Forelimb muscle (tissue), 1 donor: ENCODE data around the gene CPLX1. TPM values are rescaled to one million over a fixed set of nuclear protein-coding genes. Genes with fewer than 3 reads are reported as not detected.

Experiments
- DNase-seq: peaks from one replicate; pipeline ENCODE4 v3.0.0-alpha.2; 2013; ENCODE audit warnings: low read depth
- polyA plus RNA-seq: library from polyadenylated mRNA; unstranded; fragments of 120-200 nt; gene quantifications from one replicate; pipeline ENCODE4 v1.2.1, GENCODE V29; 2013; ENCODE audit not compliant: insufficient read length

CPLX1 gene
- polyA plus RNA-seq, result 0.40 TPM

GRCh38 chr4:825971-826330 lies at the start of gene CPLX1:
Gene CPLX1 (minus strand): TSS chr4:826129. CDS start chr4:824522, 1,607 bp downstream.
- no peak for DNase-seq

GRCh38 chr4:874971-875817 lies 49.3 kb upstream of the CPLX1 start:
- DNase-seq, result no peak

- no peak for DNase-seq
These were observed 48.1 kb upstream of the CPLX1 start for GRCh38 chr4:874056-874455.

- DNase-seq, result no peak
These were observed 46.5 kb upstream of the CPLX1 start for GRCh38 chr4:872241-872981.

GRCh38 chr4:871484-871883 lies 45.6 kb upstream of the CPLX1 start:
- no peak for DNase-seq

- no peak for DNase-seq
These were observed 45.0 kb upstream of the CPLX1 start for GRCh38 chr4:870951-871350.

- DNase-seq, result no peak
These were observed 43.8 kb upstream of the CPLX1 start for GRCh38 chr4:869776-870175.

GRCh38 chr4:868421-868820 lies 42.5 kb upstream of the CPLX1 start:
- no peak for DNase-seq

- DNase-seq, result no peak
These were observed 41.8 kb upstream of the CPLX1 start for GRCh38 chr4:867526-868250.

- no peak for DNase-seq
These were observed 40.9 kb upstream of the CPLX1 start for GRCh38 chr4:866761-867390.

- no peak for DNase-seq
These were observed 40.3 kb upstream of the CPLX1 start for GRCh38 chr4:866068-866760.

GRCh38 chr4:865572-865971 lies 39.6 kb upstream of the CPLX1 start:
- no peak for DNase-seq

- DNase-seq, result no peak
These were observed 39.2 kb upstream of the CPLX1 start for GRCh38 chr4:865121-865465.

- no peak for DNase-seq
These were observed 38.7 kb upstream of the CPLX1 start for GRCh38 chr4:864456-865120.

GRCh38 chr4:860561-860960 lies 34.6 kb upstream of the CPLX1 start:
- DNase-seq, result no peak

GRCh38 chr4:859496-859895 lies 33.6 kb upstream of the CPLX1 start:
- no peak for DNase-seq

GRCh38 chr4:858831-859451 lies 33.0 kb upstream of the CPLX1 start:
- no peak for DNase-seq

GRCh38 chr4:858041-858481 lies 32.1 kb upstream of the CPLX1 start:
- DNase-seq, result no peak

- DNase-seq, result no peak
These were observed 31.5 kb upstream of the CPLX1 start for GRCh38 chr4:857461-857860.

GRCh38 chr4:856225-856901 lies 30.4 kb upstream of the CPLX1 start:
- DNase-seq, result no peak
